DOHH2 (cell line): ENCODE data around the gene MRGPRD.

Source experiments
- H3F3A ChIP-seq: fragments of 200-600 bp; sonication (generic), shearing (Covaris generic); 2 replicates; pipeline ENCODE4 v1.6.0; 2016; ENCODE audit warnings: antibody characterized with exemption, mild to moderate bottlenecking; ENCODE audit not compliant: control insufficient read depth, insufficient read depth
- H3K27ac ChIP-seq: fragments of 200-600 bp; sonication (generic); 2 replicates; pipeline ENCODE4 v1.5.1; 2014; ENCODE audit warnings: low read depth, mild to moderate bottlenecking, low read length, moderate library complexity
- H3K27me3 ChIP-seq: fragments of 200-600 bp; sonication (generic); 2 replicates; pipeline ENCODE4 v1.6.1; 2014; ENCODE audit warnings: mild to moderate bottlenecking, low read length, mixed read lengths; ENCODE audit not compliant: control insufficient read depth
- H3K36me3 ChIP-seq: fragments of 200-600 bp; sonication (generic); 2 replicates; pipeline ENCODE4 v1.6.1; 2014; ENCODE audit warnings: mild to moderate bottlenecking, low read length, moderate library complexity, mixed read lengths; ENCODE audit not compliant: control insufficient read depth
- H3K4me1 ChIP-seq: fragments of 200-600 bp; sonication (generic); 2 replicates; pipeline ENCODE4 v1.6.1; 2014; ENCODE audit warnings: mild to moderate bottlenecking, low read length, mixed read lengths; ENCODE audit not compliant: control insufficient read depth
- H3K4me2 ChIP-seq: fragments of 200-600 bp; sonication (generic); 2 replicates; pipeline ENCODE4 v1.6.0; 2014; ENCODE audit warnings: mild to moderate bottlenecking, low read length, moderate library complexity
- H3K4me3 ChIP-seq: fragments of 200-600 bp; sonication (generic); 2 replicates; pipeline ENCODE4 v1.5.1; 2014; ENCODE audit warnings: mild to moderate bottlenecking, low read length, mixed read lengths
- H3K79me2 ChIP-seq: fragments of 200-600 bp; sonication (generic); 2 replicates; pipeline ENCODE4 v1.6.1; 2014; ENCODE audit warnings: mild to moderate bottlenecking, low read length, mixed read lengths; ENCODE audit not compliant: control insufficient read depth
- H3K9me2 ChIP-seq: fragments of 200-600 bp; sonication (generic); replicated peaks from 2 replicates; pipeline ENCODE4 v1.6.1; 2014; ENCODE audit warnings: mild to moderate bottlenecking, low read length, mixed read lengths; ENCODE audit not compliant: control insufficient read depth
- H3K9me3 ChIP-seq: fragments of 200-600 bp; sonication (generic); 2 replicates; pipeline ENCODE4 v1.6.1; 2014; ENCODE audit warnings: antibody characterized with exemption, low read length, mixed read lengths; ENCODE audit not compliant: control insufficient read depth, insufficient read depth
- H4K20me1 ChIP-seq: fragments of 200-600 bp; sonication (generic); 2 replicates; pipeline ENCODE4 v1.6.0; 2014; ENCODE audit warnings: low read depth, mild to moderate bottlenecking, antibody characterized with exemption, low read length, moderate library complexity; ENCODE audit not compliant: control insufficient read depth, insufficient read depth
- EZH2phosphoT487 ChIP-seq: fragments of 200-600 bp; sonication (generic); IDR thresholded peaks from 2 replicates; pipeline ENCODE4 v1.6.1; 2017; ENCODE audit warnings: borderline replicate concordance, mild to moderate bottlenecking, antibody characterized with exemption, low read length, moderate library complexity, mixed read lengths
- TF ChIP-seq, protein P1 (sequence below): fragments of 200-600 bp; sonication (generic); IDR thresholded peaks from one replicate; pipeline ENCODE4 v1.5.1; 2014; ENCODE audit warnings: antibody characterized with exemption, mild to moderate bottlenecking, low read depth, low read length; ENCODE audit not compliant: poor library complexity, severe bottlenecking

Gene MRGPRD

DNA sequence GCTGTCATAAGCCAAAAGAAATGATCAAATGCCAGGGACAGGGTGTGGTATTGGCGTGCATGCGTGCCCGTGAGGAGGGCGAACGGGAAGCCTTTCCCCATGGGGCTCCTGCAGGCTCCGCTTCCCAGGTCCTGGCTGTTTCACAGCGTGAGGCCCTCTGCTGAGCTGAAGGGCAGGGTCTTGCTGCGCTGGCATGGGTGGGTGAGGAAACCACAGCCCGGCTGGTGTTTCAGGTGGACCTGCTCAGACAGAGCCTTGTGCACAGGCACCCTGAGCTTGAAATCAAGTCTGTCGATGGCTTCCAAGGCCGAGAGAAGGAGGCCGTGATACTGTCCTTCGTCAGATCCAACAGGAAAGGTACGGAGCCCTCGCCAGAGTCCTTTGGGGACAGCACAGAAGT is 45.7 kb downstream of the MRGPRD start:
- Histone ChIP-seq H3F3A (no peaks in the 10 kb centered on the region), H3K9me3 (no peaks in the 10 kb centered on the region), H3K79me2 (no peaks in the 10 kb centered on the region), H3K4me3 (no peak overlapping the region), H3K27ac (no peak overlapping the region), H3K9me2 (no peaks in the 10 kb centered on the region), H4K20me1 (no peaks in the 10 kb centered on the region), H3K4me1 (no peaks in the 10 kb centered on the region), H3K27me3 (no peaks in the 10 kb centered on the region), H3K4me2 (no peak overlapping the region), H3K36me3 (peaks cover 34% of the 10 kb centered on the region)
- TF ChIP-seq, protein P1, sequence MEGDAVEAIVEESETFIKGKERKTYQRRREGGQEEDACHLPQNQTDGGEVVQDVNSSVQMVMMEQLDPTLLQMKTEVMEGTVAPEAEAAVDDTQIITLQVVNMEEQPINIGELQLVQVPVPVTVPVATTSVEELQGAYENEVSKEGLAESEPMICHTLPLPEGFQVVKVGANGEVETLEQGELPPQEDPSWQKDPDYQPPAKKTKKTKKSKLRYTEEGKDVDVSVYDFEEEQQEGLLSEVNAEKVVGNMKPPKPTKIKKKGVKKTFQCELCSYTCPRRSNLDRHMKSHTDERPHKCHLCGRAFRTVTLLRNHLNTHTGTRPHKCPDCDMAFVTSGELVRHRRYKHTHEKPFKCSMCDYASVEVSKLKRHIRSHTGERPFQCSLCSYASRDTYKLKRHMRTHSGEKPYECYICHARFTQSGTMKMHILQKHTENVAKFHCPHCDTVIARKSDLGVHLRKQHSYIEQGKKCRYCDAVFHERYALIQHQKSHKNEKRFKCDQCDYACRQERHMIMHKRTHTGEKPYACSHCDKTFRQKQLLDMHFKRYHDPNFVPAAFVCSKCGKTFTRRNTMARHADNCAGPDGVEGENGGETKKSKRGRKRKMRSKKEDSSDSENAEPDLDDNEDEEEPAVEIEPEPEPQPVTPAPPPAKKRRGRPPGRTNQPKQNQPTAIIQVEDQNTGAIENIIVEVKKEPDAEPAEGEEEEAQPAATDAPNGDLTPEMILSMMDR: no peak
- no peak for TF ChIP-seq EZH2phosphoT487

DNA sequence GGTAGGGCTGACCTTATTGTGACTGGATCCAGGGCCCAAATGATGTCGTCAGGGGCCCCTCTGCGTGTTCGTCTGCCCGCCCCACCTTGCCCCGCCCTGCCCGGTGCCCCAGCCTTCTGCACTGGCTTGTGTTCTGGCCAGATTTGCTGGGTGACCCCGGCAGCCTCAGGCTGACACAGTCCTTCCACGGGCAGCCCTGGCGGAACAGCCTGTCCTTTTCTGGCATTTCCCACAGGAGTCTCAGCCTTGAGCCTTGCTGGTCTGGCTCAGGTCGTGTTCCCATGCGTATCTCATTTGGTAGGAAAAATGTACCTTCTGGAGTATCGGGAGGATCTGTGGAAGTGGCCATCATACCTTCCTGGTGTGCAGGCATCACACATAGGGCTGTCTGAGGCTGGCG is 46.1 kb downstream of the MRGPRD start:
- Histone ChIP-seq H3K4me1 (no peaks in the 10 kb centered on the region), H3K36me3 (peaks cover 37% of the 10 kb centered on the region), H3K27me3 (no peaks in the 10 kb centered on the region), H3K27ac (no peak overlapping the region), H3K9me3 (no peaks in the 10 kb centered on the region), H3K79me2 (no peaks in the 10 kb centered on the region), H3F3A (no peaks in the 10 kb centered on the region), H3K4me3 (no peak overlapping the region), H4K20me1 (no peaks in the 10 kb centered on the region), H3K9me2 (no peaks in the 10 kb centered on the region), H3K4me2 (no peak overlapping the region)
- TF ChIP-seq, protein P1: no peak
- no peak for TF ChIP-seq EZH2phosphoT487

DNA sequence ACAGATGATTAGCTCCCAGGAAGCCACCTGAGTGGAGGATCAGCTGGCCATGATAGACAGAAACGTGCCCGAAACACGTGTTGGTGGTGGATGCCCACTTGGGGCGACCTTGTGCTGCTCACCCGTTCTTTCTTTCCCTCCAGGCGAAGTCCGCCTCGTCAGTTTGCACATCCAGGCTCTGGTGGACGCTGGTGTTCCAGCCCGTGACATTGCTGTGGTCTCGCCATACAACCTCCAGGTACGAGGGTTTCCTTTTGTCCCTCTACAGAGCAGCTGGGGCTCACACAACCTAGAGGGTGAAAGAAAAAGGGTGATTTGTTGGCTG is 46.5 kb downstream of the MRGPRD start:
- no peak overlapping the region for H3K4me2 ChIP-seq
- TF ChIP-seq, protein P1: no peak
- no peak for TF ChIP-seq EZH2phosphoT487
- peaks cover 39% of the 10 kb centered on the region for H3K36me3 ChIP-seq
- no peaks in the 10 kb centered on the region for H3K9me2 ChIP-seq
- no peaks in the 10 kb centered on the region for H3K4me1 ChIP-seq
- H3K79me2 ChIP-seq: no peaks in the 10 kb centered on the region
- H3F3A ChIP-seq: no peaks in the 10 kb centered on the region
- H4K20me1 ChIP-seq: no peaks in the 10 kb centered on the region
- H3K9me3 ChIP-seq: no peaks in the 10 kb centered on the region
- H3K27me3 ChIP-seq: no peaks in the 10 kb centered on the region
- H3K27ac ChIP-seq: no peak overlapping the region
- no peak overlapping the region for H3K4me3 ChIP-seq
